Frontal cortex (tissue), 4 donors: ENCODE measurements around the gene RALGAPA2. TPM values are rescaled to one million over a fixed set of nuclear protein-coding genes. Genes with fewer than 3 reads are reported as not detected.

ENCODE experiments used
- DNase-seq, 2 donors: peaks; one replicate each; pipeline ENCODE4 v3.0.0; 2012; ENCODE audit warnings: low spot score in 2 of 2
- FAIRE-seq: peaks from 2 replicates; lab custom pipeline; 2012; peaks lifted over from hg19 to GRCh38; lab: Jason Lieb, UNC
- total RNA-seq: library from RNA; depleted of rRNA; stranded (reverse); fragments of >200 nt; gene quantifications from one replicate; pipeline ENCODE4 v1.2.3, GENCODE V29; 2014
- donor health status: control.
- donor health status: control.
- donor health status: control.

Gene RALGAPA2
- total RNA-seq, 1 donor from 2014 or later, result 45.7 TPM

DNA sequence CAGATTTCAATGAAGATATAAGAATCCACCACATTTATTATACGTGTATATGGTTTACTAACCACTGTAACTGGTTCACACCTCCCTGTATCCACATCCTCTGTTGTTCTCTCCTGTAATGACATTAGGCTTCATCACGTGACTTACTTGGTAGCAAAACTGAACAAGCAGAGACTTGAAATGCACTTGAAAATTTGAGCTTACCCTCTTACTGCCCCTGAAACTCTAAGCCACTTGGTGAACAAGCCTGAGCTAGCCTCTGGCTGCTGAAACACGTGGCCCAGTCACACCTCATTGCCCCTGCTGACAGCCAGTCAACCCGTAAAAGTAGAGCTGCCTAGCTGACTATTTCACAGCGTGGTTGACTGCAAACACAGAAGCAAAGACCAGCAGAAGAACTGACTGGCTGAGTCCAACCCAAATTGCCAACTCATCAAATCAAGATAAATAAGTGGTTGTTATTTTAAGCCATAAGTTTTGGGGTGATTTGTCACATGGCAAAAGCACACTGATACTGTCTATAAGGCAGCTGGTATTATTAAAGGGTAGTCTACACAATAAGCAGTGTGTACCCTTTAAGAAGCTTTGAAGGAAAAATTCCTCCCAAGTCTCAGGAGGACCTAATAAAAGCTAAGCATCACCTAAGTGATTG, 109.0 kb downstream of the RALGAPA2 start:
- no peak for FAIRE-seq
- DNase-seq, result no peak

DNA sequence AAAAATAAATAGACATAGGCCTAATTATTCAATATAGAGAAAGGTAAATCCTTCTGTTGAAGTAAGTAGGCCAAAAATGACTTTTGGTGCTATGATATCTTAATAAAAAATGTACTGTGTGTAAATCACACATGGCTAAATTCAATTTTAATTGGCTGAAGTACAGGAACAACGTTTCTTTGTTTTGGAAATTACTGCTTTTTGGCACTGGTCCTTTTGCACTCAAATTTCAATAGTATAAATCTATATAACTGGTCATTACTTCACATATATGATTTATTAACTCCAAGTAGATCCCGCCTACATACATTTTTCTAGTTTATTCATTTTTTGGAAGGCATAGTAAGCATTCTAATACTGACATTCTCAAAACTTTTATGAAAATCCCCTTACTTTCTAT, 114.5 kb downstream of the RALGAPA2 start:
- no peak for DNase-seq

DNA sequence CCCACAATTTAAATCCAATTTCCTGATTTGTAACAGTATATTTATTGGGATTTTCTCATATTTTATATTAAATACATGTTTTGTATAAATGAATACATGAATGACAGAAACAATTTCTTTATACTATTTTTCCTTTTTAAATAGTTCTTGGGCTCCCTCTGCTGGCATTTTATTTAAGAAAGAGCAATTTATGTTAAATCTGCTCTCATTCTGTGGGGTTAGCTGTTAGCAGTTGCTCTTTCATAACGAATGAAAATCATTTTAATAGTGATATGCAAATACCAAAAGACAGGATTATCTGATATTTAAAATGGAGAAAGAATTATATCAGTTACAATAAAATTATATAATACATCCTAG, 118.3 kb downstream of the RALGAPA2 start:
- peak in 1 of 2 donors; percentile 16 for DNase-seq
- FAIRE-seq, result peak; percentile 94

More for the DNA sequence above, 114.5 kb downstream of the RALGAPA2 start:
- no peak for FAIRE-seq

DNA sequence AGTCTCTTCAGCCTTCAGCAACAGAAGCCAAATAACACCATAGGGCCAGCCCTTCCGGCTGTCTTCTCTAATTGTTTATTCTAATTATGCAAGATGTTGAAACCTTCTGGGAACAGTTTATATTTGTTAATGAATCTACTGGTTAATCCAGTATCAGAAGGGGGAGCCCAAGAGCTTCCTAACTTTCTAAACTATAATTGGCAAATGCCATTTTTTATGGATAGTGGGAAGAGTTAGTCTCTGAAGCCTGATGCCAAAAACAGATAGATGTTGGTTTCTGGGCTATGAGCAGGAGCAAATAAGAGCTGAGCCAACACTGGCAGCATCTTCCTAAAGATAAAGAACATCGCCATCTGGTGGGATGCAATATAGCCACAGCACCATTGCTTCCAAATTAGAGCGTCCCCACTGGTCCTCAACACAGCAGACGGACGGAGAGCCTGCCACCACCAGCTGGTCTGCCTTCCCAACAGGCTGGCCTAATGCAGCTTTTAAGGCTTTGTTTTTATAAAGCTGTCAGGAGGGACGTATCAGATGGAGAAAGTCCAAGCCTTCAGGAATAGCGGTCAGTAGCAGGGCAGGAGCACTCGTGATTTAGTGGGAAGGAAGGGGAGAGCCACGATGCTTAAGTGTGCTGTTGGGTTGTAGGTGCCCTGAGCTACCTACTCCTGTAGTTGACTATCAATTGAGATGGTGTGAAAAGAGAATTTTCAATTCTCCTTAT, 118.8 kb downstream of the RALGAPA2 start:
- peak; percentile 54 for FAIRE-seq

DNA sequence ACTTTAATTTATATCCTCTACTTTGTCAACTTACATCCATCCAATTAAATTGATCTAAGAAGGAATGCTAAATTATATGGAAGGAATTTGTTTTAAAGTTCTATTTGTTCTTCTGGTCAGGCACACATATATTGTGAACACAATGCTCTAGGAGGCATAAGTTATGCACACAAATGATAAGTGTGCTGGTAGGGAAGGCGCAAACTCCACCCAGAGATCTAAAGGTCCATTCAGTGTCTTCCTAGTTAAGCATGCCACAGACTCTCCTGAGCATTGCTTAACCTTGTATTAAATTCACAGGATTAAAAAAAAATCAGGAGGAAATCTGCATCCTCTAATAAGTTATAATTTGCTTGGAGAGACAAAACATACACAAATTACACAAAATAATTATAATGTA, 127.3 kb downstream of the RALGAPA2 start:
- FAIRE-seq (no peak), DNase-seq (no peak)

More for the DNA sequence above, 118.8 kb downstream of the RALGAPA2 start:
- DNase-seq, result peak in 1 of 2 donors; percentile 25

DNA sequence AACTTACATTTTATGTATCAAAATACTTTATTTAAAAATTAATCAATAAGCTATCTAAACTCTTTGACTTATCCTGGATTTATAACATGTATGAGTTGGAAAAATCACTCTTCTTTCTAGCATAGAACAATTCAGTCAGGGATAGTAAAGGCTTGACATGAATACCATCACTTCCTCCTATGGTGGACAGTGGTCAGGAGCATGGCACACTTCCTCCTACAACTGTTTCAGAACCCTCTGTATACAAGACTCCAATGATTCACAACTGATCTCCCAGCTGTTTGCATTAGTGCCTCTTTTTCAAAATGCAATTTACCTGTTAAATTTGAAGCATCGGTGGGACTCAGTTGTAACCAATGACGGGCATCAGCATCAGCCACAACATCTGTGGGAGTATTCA, 129.7 kb downstream of the RALGAPA2 start:
- no peak for FAIRE-seq
- no peak for DNase-seq

DNA sequence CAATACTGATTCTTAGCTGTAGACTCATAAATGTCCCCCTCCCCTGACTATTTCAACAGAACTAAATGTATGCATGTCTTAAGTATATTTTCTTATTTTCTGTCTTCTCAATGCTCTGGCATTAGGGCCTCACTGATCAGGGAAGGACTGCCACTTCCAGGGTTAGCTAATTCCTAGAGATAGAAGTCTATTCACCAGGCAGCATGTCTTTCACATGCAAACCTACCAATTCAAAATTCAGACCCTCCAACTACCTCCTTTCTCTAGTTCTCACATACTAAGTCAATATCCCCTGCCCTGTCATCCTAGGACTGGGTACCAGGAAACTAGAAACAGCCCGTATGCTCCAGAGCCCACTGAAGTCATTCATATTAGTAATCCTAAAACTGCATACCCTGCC, 132.3 kb downstream of the RALGAPA2 start:
- FAIRE-seq, result no peak
- DNase-seq, result no peak

DNA sequence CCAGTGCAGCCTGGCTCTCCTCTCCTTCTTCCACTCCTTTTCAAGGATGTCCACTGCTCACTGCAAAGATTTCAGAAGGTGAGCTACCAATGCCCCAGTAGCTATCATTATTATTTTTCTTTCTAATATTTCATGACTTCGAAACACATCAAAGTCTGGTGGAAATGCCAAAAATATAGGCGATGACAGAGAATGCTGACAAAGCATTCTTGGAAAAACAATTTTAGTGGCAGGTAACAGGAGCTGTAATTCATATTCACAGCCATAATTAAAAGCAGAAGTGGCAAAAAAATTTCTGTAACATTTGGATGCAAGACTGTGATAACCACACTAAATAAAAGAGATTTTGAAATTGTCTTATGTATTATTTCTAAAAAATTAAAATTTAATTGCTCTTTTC, 133.6 kb downstream of the RALGAPA2 start:
- FAIRE-seq (no peak), DNase-seq (no peak)

DNA sequence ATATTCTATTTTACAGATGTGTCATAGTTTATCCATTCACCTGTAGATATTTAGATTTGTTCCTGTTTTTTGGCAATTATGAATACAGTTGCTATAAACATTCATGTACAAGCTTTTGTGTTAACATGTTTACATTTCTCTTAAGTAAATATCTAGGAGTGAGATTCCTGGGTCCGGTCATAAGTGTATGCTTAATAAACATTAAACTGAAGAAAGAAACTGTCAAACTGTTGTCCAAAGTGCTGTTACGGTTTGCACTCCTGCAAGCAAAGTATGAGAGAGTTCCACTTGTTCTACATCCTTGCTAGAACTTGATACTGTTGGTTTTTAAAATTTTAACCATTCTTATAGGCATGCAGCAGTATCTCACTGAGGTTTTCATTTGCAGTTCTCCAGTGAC, 138.6 kb downstream of the RALGAPA2 start:
- FAIRE-seq, result no peak

DNA sequence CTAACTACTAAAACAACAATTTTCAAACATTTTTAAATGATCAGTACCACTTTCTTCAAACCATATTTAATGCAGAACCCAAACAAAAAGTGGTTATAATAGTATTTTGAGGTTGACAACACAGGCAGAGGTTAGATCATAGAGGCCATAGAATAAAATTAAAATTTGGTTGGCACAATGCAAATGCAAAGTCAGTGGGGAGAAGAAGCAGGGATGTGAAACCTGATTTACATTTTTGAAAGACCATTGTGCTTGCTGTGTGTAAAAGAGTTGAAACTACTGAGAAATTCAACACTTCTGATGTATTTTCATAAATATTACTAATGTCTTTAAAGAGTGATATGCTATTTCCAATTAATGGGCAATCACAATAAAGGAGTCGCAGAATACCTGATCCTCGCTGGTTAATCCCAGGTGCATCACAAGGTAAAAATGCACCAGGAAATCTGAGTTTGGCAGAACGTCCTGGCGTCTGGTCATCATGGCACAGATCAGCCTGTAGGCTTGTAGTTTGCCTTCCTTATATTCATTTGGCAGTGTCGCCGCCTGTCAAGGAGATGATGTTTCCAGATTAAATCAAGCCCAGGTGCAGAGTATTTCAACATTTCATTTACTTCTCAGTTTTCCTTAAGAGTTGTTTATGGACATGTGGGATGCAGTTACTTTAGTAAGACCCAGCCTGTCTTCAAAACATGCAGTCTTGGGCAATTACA, 141.2 kb downstream of the RALGAPA2 start:
- FAIRE-seq (no peak), DNase-seq (no peak)

More for the DNA sequence above, 138.6 kb downstream of the RALGAPA2 start:
- no peak for DNase-seq

DNA sequence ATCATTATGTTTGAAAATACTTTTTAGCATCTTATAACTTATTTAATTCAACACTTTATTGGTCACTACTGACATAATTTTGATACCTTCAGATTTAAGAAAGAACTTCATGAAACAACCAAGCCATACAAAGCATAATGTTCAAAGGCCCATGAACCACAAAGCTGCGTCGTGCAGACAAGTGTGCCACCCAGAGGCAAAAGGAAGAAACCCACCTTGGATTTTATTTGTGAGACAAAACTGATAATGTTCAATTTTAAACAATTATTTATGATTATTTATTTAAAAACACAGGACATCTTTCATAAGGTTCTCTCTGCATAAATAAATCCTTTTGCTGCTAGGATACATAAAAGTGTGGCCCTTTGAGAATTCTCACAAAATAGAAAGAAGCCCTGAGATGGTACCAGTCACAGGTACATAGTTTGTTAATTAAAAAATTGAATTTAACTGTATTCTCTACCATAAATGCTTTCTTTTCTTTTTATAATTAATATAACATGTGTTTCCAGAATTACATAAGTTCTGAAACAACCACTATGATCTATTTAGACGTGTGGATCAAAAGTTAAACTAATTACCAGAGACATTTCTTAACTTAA, 143.7 kb downstream of the RALGAPA2 start:
- DNase-seq, result peak; percentile 13 to 15
- peak; percentile 98 for FAIRE-seq

DNA sequence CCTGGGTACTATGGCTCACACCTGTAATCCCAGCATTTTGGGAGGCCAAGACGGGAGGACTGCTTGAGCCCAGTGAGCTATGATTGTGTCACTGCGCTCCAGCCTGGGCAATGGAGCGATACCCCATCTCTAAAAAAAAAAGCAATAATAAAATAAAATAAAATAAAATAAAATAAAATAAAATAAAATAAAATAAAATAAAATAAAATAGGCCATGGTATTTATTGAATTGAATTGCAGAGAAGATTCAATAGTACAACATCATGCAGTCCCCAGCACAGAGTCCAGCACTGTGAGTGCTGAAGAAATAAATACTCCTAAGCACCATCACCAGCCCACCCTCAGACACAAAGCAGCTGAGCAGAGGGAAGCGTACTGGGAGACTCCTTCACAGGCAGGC, 144.7 kb downstream of the RALGAPA2 start:
- no peak for DNase-seq
- FAIRE-seq, result no peak

DNA sequence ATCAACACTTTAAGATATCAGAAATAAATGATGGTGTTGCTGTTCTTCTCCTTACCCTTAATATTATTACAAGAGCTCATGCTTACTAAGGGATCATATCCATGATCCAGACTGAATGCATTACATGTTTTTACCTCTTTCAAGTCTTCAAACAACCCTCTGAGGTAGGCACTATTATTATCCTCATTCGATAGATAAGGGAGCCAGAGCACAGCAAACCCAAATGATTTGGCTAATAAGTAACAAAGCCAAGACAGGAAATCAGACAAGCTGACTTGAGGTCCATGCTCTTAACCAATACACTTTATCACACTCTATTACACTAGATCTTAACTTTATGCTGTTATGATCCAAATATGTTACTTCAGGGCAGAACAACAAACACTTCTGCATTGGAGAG, 145.9 kb downstream of the RALGAPA2 start:
- FAIRE-seq (no peak), DNase-seq (no peak)

DNA sequence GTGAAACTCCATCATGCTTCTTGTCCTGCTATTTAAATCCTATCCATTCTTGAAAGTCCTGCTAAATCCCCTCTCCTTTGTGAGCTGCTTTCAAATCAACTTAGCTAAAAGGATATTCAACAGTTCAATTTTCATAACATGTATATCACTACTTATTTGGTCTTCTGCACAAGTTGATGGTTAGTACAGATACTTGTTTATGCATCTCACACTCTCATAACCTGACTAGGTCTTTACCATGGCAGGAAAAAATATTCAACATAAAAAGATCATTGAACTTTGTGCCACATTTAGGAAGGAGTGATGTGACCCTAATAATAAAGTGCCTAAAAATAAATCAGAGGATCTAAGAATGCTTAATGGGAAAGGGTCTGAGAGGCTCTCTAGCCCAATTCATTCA, 148.2 kb downstream of the RALGAPA2 start:
- FAIRE-seq, result no peak
- no peak for DNase-seq

DNA sequence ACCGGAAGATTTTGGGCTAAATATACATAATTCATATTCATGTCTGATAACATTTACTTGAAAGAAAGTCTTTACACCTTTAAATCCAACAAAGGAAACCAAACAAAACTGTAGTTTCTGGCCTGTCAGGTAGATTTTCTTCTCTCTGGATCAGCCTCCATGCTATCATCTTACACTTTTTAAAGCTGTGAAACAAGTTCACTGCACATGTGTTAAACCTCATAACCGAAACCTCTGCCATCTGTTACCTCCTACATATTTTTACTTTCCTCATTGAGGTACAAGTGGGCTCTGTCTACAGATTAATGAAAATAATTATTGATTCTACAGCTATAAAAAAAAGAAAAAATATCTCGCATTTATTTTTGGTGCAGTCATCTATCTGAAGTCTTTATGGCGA, 149.9 kb downstream of the RALGAPA2 start:
- no peak for FAIRE-seq
- no peak for DNase-seq

DNA sequence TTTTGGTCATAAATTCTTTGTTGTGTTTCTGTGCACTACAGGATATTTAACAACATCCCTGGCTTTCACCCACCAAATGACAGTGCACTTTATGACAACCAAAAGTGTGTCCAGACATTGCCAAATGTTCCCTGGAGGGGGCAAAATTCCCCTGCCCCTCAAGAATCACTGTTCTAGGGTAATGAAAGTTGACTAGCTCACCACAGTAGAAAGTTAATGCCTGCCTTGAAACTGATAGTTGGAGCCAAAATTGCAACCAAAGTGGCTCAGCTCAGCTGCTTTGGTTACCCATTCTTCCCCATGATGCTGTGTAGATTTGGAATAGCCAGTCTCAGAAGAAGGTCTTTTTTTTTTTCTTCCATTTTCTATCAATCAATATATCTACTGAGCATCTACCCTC, 150.6 kb downstream of the RALGAPA2 start:
- FAIRE-seq (no peak), DNase-seq (no peak)

DNA sequence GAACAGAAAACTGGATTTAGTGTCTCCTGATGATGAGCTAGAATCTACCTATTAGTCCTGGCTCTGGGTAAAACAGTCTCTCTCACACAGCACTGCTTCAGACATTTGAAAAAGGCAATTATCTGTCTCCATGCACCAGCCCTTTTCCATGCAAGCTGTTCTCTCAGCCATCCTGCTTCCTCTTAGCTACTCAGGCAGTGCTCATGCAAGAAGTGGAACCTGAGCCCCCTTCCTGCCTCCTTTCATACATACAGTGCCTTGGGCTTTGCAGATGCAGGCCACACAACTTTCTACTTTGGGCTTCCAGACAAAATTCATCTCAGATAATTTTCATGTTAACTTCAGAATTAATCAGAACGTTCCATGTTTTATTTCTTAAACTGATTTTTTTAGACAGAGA, 151.3 kb downstream of the RALGAPA2 start:
- no peak for DNase-seq
- FAIRE-seq, result no peak

DNA sequence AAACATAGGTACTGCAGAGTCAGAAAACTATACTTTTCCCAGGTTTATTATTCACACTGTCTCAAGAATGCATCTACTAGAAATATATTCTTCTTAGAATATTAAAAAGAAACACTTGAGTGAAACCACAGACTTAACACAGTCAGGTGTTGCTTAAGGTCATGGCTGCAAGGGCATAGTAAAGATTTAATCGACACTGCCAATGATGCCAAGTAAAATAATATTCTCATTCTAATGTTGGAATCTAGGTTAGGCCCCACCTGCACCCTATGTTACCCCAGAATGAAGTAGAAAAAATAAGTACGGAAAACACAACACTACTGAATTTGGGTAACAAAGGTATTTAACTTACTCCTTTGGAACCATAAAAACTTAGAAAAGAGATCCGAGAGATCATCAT, 155.0 kb downstream of the RALGAPA2 start:
- no peak for FAIRE-seq
- no peak for DNase-seq

DNA sequence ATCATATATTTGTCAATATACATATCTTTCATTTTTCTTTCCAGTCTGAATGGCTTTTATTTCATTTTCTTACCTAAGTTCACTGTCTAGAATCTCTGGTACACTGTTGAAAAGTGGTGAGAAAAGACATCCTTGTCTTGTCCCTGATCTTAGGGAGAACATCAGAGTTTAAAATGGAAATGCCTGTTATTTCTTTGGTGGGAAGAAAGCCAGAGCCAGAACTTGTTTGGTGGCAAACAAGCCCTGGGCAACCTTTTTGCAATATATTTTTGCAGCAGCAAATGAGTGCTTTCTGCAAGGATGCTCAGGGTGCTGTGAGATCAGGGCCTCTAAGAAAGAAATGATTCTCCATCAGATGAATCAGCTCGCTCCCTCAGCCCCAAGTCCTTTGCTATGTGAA, 156.6 kb downstream of the RALGAPA2 start:
- DNase-seq (no peak), FAIRE-seq (no peak)

DNA sequence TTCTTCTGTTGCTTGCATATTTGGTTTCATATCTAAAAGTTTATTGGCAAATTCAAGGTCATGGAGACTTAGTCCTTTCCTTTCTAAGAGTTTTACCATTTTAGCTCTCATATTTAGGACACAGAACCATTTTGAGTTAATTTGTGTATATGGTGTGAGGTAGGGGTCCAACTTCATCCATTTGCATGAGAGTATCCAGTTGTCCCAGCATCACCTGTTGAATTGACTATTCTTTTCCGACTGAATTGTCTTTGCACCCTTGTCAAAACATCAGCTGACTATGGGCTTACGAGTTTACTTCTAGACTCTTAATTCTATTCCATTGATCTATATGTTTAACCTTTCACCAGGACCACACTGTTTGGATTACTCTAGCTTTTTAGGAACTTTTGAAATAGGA, 157.5 kb downstream of the RALGAPA2 start:
- no peak for DNase-seq
- FAIRE-seq, result no peak

DNA sequence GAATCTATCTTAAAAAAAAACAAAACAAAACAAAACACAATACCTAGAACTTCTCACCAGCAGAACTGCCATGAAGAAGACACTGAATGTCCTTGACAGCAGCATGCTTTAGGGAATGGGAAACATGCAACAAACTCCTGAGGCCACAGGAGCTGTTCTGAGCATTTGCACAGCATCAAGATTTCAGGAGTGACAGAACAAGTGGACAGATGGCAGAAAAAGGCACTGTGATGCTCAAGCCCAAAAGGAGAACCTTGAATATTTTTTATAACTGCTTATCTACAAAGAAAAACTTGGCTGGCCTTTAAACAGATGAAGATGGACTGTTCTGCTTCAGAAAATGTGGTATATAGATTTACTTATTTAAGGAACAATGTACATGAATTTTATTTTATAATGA, 158.9 kb downstream of the RALGAPA2 start:
- no peak for DNase-seq
- no peak for FAIRE-seq
